RPMI8226 (cell line): Measurements from ENCODE around the gene TCEAL1.
"Not testable (repeated sequence)": the region's sequence is repeated elsewhere in the genome, so short reads cannot be mapped to it uniquely, and the experiment has no call there.

Experiments
- DNase-seq: peaks from one replicate; pipeline ENCODE4 v3.0.0-alpha.2; 2015

The TCEAL1 gene, protein sequence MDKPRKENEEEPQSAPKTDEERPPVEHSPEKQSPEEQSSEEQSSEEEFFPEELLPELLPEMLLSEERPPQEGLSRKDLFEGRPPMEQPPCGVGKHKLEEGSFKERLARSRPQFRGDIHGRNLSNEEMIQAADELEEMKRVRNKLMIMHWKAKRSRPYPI

DNA sequence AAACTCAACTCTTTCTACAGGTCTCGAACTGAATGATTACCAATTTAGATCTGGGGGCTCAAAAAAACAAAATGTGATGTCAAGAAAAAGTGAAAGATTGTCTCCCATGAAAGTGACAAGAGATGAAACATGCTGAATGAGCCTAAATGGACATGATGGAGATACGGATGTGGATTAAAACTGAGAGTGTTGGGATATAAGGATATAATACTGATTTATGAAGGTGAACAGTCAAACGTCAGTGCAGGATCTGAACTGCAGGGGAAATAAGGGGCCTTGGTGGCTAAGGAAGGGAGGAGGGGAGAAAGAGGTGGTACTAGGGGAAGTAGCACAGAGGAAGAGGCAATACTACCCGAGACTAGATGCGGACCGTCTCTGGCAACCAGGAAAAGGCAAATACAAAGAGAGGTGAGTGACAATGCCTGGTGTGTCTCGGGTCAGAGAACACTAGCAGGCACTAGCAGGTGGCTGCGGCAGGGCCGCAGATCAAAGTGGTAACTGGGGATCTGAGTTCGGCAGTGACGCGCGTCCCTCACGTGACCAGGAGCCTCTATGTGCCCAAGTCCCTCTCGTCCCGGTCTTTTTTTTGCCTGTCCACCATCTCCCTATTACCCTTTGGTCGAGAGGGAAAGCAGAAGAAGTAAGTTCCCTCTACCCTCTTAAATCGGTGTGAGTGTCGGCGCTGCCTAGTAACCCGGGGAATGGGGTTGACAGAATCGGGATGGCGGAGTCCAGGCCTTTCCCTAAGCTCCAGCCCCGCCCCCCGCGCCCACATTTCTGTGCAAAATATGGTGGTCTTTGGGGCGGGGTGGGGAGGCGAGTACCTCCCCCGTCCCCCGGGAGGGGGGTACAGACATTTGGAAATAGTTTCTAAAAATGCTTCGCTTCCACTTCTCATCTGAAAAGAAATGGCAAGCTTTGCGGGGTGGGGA, at the start of gene TCEAL1:
Gene TCEAL1 (plus strand): TSS at position 590 of the 932 bp plus-strand sequence. CDS start 942 bp downstream, outside the sequence.
- peak; percentile 6 for DNase-seq

DNA sequence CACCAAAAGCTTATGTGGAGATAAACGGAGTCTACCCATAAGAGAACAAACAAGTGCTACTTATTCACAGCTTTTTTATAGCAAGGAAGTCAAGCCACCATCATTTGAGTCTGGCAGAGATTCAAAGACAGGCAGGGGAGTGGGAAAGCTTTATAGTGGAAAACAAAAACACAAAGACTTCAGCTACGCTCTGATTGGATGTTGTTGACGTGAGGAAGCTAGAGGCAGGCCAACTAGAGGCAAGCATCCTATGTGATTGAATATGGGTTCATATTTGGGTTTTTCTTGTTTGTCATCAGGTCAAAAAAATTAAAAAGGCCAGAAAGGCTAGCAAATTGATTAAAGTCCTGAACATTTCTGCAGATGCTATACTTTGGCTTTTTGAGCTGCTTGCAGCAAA, 44.2 kb upstream of the TCEAL1 start:
- DNase-seq, result no peak

DNA sequence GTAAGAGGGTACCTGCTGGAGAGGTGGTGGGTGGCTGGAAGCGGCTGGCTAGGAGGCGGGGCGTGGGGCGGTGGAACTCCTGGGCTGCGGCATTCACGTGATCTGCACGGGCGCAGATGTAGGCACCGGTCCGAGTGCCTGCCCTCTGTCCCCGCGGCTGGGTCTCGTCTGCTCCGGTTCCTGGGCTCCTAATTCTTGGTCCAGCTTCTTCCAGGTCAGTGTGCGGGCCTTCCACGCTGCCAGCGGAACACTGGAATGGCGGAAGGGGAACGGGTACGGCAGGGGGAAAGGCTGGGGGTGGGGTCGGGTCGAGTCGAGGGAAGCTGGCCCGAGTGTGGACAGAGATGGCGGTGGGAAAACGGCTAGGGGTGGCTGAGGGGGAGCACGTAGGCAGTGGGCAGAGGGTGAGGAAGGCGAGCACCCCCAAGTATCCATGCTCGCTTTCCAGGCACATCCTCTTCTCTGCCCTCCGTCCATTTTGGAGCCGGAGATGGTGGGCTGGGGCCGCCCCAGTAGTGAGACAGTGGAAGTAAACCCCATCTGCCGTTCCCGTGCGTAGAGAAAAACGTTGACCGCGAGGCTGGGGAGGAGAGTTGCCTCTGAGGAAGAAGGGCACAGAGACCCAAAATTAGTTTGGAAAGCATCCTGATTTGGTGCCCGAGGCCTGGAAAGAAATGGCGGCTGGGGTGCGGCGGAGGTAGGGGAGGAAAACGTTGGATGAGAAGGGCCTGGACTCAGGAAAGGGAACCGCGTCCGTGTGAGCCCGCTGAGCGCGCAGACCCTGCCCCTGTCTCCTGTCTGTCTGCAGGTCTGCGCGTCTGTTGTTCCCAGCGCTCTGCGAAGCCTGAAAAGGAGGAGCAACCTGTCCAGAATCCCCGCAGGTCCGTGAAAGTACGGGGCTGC, 43.1 kb upstream of the TCEAL1 start, which contains the start of gene TCEAL4:
Gene TCEAL4 (plus strand): TSS at position 105 of the 903 bp plus-strand sequence. CDS start 1,161 bp downstream, outside the sequence.
- DNase-seq, result peak; percentile 49

DNA sequence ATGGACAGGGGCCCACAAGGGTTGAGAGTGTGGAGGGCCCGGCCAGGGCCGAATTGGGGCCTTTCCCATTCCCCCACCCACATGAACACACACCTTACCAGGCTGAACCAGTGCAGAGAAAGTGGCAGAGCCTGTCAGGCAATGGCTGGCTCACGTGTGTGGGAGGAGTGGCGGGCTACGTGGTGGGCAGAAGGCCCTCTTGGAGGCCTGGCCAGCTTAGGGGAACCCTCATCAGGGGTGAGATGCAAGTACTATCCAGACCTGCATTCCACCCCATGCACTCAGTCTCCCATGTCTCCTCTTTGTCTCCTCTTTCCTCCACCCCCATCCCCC, 42.5 kb upstream of the TCEAL1 start:
- DNase-seq, result no peak

DNA sequence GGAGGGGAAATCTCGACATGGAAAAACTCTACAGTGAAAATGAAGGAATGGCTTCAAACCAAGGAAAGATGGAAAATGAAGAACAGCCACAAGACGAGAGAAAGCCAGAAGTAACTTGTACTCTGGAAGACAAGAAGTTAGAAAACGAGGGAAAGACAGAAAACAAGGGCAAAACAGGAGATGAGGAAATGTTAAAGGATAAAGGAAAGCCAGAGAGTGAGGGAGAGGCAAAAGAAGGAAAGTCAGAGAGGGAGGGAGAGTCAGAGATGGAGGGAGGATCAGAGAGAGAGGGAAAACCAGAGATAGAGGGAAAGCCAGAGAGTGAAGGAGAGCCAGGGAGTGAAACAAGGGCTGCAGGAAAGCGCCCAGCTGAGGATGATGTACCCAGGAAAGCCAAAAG, 42.1 kb upstream of the TCEAL1 start:
- DNase-seq, result no peak

DNA sequence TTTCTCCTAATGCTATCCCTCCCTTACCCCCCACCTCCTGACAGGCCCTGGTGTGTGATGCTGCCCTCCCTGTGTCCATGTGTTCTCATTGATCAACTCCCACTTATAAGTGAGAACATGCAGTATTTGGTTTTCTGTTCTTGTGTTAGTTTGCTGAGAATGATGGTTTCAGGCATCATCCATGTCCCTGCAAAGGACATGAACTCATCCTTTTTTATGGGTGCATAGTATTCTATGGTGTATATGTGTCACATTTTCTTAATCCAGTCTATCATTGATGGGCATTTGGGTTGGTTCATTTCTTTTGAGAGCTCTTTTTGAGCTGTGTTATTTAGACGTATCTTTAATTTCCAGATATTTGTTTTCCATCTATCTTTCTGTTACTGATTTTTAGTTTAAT, 36.5 kb upstream of the TCEAL1 start:
- DNase-seq, result not testable (repeated sequence)

DNA sequence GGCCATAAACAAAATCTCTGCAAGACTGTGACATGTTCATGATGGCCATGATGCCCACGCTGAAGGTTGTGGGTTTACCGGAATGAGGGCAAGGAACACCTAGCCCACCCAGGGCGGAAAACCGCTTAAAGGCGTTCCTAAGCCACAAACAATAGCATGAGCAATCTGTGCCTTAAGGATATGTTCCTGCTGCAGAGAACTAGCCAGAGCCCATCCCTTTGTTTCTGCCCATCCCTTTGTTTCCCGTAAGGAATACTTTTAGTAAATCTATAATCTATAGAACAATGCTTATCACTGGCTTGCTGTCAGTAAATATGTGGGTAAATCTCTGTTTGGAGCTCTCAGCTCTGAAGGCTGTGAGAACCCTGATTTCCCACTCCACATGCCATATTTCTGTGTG, 33.6 kb upstream of the TCEAL1 start:
- not testable (repeated sequence) for DNase-seq

DNA sequence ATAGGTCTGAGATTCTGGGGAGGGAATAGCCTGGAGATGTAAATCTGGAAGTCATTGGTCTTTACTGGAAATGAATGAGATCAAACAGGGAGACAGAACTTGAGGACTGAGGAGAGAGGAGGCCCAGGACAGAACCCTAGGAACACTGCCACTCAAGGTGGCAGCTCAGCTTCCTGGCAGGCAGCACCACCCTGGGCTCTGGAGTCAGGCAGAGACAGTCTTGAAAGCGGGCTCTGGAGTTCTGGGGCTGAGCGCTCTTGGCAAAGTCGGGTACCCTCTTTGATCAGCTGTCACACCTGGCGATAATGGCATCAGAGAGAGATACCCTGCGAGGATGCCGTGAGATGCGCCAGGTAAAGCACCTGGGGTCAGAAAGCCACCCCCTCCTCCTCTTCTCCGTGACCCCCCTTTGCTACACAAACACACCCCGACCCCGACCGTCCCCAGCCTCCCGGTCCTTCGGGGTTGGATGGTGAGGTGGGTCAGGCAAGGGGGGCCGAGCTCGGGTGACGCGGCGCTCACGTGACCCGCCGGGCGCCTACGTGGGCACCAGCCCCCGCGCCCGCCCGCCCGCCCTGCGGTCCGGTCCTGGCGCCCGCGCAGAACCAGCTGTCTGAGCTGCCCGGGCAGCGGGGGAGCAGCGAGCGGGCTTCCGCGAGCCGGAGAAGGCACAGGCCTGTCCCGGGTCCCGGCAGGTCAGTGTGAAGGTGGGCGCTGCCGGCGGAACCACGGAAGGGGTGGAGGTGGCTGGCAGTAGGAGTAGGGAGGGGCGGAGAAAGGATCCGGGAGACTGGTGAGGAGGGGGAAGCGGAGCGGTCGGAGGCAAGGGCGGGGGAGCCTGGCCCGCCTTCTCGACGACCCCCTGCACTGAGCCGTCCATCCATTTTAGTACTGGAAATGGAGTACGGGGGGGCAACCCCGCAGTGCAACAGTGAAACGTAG, 21.1 kb upstream of the TCEAL1 start, which contains the start of gene TCEAL3:
Gene TCEAL3 (plus strand): TSS at position 600 of the 942 bp plus-strand sequence. CDS start 1,102 bp downstream, outside the sequence.
- DNase-seq, result no peak

DNA sequence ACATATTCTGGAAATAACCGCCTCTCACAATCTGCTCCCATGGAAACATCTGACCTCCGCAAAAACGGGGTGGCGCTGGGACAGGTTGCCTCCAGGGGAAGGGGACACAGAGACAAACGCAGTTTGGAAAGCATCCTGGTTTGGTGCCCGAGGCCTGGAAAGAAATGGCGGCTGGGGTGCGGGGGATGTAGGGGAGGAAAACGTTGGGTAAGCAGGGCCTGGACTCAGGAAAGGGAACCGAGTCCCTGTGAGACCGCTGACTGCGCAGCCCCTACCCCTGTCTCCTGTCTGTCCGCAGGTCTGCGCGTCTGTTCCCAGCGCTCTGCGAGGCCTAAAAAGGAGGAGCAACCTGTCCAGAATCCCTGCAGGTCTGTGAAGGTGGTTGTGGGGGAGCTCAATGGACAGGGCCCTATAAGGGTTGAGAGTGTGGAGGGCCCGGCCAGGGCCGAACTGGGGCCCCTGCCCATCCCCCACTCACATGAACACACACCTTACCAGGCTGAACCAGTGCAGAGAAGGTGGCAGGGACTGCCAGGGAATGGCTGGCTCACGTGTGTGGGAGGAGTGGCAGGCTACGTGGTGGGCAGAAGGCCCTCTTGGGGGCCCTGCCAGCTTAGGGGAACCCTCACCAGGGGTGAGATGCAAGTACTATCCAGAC, 20.3 kb upstream of the TCEAL1 start:
- no peak for DNase-seq

DNA sequence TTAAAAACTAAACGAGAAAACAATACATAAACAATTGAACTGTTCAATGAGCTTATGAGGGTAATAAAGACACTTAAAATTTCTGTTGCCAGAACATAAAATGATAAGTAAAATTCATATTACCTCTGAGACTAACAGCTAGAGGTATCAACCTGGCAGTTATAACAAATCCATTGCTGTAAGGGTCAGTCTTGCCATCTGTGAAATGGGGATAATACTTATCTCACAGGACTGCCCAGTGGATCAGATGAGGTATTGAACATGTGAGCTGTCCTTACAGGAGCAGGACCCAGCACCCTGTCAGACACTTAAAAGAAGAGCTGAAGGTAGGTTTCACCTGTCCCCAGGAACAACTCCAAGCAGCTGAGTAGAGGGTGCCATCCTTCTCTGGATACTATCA, 18.5 kb upstream of the TCEAL1 start:
- DNase-seq, result no peak

DNA sequence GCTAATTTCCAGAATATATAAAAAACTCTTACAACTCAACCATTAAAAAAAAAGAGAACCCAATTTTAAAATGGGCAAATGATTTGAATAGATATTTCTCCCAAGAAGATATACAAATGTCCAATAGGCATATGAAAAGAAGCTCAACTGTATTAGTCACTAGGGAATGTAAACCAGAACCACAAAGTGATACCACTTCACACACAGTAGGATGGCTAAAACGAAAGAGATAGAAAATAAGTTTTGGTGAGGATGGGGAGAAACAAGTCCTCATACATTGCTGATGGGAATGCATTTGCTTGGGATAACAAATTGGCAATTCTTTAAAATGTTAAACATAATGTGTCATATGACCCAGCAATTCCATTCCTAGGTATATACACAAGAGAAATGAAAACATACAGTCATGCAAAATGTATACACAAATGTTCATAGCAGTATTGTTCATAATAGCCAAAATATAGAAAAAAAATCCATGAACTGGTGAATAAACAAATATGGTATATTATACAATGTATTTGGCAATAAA, 15.3 kb upstream of the TCEAL1 start:
- no peak for DNase-seq

DNA sequence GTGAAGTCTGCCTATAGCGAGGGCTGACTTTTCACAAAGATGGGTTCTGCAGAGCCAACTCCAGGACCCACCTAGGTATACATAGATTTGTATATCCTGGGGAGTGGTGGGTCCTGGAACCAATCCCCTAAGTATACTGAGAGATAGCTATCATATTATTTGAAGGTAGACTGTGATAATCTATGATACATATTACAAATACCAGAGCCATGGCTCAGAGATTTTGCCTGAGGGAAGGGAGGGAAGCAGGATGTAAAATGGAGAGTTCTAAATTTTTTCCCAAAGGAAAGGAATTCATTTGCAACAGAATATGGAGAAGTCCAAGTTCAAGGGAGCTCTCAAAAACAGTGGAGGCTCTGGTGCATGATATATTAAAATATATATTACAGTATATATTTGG, 13.8 kb upstream of the TCEAL1 start:
- DNase-seq, result no peak

DNA sequence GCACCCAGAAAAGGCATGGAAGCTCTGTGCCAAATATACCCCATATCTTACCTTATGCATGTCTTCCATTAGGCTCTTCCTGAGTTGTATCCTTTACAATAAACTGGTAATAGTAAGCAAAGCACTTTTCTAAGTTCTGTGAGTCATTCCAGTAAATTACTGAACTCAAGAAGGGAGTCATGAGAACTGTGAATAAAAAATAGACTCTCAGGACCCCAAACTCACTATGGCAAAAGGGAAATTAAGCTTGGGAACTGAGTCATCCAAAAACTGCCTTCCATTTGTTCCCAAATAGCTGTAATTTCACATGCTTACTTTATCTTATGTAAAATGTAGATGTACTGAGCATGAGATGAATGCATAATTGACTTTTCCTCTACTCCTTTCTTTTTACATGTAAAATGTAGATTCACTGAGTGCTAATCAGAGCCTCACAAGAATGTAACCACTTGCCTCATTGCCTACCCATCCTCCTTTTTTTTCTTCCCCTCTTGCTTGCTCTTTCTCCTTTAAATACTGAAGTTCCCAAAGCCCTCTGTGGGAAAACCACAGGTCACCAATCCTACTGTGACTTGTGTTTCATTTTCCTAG, 12.9 kb upstream of the TCEAL1 start:
- no peak for DNase-seq

DNA sequence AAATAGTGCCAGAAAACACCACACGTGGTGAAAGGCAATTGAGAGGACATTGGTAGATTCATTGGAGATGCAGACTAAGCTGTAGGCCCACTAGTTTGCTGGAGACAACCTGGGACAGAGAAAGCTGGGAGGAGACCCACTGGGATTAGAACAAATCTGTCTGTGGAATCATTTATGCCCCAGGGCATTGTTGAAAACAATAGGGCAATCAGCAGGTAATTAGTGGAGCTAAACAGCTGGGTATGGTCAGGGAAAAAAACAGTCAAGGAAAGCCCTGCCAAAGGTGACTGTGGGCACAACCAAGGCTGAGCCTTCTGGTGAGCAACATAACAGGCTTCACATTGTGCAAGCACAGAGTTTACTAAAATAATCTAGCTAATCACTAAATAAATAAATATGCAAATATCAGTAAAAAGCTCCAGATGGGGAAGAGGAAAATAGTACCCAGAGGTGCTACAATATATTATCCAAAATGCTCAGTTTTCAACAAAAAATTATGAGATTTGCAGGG, 12.0 kb upstream of the TCEAL1 start:
- DNase-seq, result no peak

DNA sequence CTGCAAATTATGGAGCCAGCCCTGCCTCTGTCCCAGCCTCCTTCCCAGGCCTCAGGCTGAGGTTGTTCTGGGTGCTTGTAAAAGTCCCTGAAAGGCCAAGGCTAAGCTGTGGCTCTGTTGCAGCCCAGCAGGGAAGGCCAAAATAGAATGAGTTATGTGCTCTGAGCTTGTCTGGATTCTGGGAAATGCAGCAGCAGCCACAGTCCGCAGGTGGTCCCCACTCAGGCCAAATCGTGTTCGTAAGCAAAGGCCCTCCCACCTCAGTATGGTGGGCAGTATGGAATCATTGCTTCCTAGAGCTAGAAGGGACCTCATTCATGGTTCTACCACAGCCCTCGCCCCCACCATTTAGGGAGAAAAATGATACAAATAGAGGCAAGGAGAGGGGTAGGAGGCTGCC, 4.7 kb upstream of the TCEAL1 start:
- no peak for DNase-seq

DNA sequence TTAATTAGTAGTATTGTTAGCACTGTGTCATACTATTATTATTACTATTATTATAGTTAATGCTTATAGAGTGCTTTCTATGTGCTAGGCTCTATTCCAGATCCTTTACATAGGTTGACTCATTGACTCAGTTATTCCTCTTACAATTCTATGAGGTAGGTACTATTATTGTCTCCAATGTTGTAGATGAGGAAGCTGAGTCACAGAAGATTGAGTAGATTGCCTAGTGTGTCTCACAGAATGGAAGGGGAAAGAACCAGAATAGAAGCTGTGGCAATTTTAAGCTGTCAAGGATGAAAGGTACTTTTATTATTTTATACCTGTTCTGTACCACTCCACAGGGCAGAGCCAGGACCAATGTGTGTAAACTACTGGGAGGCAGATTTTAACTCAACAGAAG, 1.9 kb upstream of the TCEAL1 start:
- DNase-seq, result no peak

DNA sequence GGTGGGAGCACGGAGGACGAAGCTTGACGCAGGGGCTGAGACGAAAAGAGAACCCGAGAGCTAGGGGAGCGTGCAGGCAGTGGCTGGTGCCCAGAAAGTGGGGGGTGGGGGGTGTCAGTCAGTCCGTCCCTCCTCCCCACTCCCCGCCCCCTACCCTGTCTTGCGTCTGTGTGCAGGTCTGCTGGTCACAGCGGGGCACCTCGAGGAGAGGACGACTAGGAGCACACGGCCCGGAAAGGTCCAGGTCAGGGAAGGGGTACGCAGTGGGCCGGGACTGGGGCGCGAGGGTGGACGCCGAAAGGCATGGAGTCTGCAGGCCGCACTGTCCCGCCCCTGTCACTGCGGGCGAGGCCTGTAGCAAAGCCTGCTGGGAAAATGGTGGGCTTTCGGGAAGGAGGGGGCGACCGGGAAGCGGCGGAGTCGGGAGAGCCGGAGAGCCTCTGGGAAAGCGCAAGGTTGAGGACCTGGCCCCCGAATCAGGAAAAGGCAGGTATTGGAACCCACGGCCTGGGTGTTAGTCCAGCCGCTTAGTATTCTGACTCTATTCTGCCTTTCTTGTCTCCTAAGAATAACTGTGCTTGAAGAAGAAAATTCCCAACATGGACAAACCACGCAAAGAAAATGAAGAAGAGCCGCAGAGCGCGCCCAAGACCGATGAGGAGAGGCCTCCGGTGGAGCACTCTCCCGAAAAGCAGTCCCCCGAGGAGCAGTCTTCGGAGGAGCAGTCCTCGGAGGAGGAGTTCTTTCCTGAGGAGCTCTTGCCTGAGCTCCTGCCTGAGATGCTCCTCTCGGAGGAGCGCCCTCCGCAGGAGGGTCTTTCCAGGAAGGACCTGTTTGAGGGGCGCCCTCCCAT, 769 bp downstream of the TCEAL1 start:
- DNase-seq, result no peak

DNA sequence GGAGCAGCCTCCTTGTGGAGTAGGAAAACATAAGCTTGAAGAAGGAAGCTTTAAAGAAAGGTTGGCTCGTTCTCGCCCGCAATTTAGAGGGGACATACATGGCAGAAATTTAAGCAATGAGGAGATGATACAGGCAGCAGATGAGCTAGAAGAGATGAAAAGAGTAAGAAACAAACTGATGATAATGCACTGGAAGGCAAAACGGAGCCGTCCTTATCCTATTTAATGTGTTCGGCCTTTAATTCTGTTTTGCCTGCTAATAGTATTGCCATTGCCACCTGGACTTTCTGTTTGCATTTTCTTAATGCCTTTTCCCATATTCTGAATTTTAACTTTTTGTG, 1.4 kb downstream of the TCEAL1 start:
- DNase-seq, result no peak

DNA sequence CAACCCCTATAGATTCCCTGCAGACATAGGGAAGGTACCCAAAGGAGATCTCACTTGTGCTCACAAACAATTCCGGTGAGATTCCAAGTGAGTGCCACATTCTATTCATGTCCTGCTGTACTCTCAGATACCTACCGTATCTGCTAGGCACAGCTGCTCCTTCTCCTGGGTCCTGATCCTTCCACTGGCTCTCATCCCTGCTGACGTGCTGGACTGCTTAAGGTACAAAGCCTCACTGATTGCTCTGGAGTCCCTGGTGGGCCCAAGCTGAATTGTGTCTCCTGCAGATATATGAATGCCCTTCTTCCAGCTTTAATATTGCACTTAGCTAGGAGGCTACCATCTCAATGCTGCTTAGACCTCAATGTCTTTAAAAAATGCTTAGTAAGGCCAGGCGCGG, 2.4 kb downstream of the TCEAL1 start:
- no peak for DNase-seq

DNA sequence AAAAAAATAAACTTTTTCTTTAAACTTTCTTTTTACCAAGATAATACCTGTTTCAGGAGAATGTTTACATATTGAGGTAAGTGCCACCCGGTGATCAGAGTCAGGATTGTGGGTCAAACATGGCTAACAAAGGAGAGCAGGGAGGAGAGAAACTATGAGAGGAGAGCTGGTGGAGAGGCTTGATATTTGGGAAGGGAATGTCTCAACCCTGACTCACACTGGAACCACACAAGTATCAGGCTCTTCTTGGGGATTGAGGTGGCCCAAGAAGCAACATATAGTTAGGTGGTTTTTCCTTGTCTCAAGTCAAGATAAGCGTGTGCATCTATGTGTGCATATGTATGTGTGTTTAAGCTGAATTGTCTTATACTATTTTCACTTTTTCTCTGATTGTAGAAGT, 6.7 kb downstream of the TCEAL1 start:
- no peak for DNase-seq
